HFFc6 (cell line): ENCODE data around the gene ZFAND2B. TPM values are rescaled to one million over a fixed set of nuclear protein-coding genes. Genes with fewer than 3 reads are reported as not detected.
"Not testable (repeated sequence)": the region's sequence is repeated elsewhere in the genome, so short reads cannot be mapped to it uniquely, and the experiment has no call there.

Experiments
- DNase-seq: peaks from one replicate; pipeline ENCODE4 v3.0.0-alpha.2; 2018
- H3K27ac Mint-ChIP-seq: 2 replicates; pipeline ENCODE4 v1.8.0; 2020; ENCODE audit warnings: mild to moderate bottlenecking, mixed read lengths
- H3K27me3 Mint-ChIP-seq: 2 replicates; pipeline ENCODE4 v1.8.0; 2021; ENCODE audit warnings: mild to moderate bottlenecking, moderate library complexity, mixed read lengths; ENCODE audit not compliant: insufficient read depth
- H3K36me3 Mint-ChIP-seq: 2 replicates; pipeline ENCODE4 v1.8.0; 2021; ENCODE audit warnings: low read depth, mixed read lengths
- H3K4me1 Mint-ChIP-seq: 2 replicates; pipeline ENCODE4 v1.8.0; 2020; ENCODE audit warnings: low read depth, mixed read lengths
- H3K4me3 Mint-ChIP-seq: 2 replicates; pipeline ENCODE4 v1.8.0; 2020; ENCODE audit warnings: mild to moderate bottlenecking, moderate library complexity, mixed read lengths
- H3K9me3 Mint-ChIP-seq: 2 replicates; pipeline ENCODE4 v1.8.0; 2020; ENCODE audit warnings: mild to moderate bottlenecking, mixed read lengths
- CTCF ChIP-seq: fragments of 200-600 bp; sonication (generic); IDR thresholded peaks from 2 replicates; pipeline ENCODE4 v1.5.0; 2021; ENCODE audit warnings: antibody characterized with exemption, mild to moderate bottlenecking
- total RNA-seq, 6 experiments: library from RNA; stranded (reverse); fragmentation: NEBNext Ultra II Directional; extraction: Animal tissue kit (Norgen Biotek cat#: 25700); gene quantifications; 2 replicates in 1 of 6; 3 replicates in 5 of 6; pipeline ENCODE4 v1.2.3, GENCODE V29; 2021

The ZFAND2B gene
- total RNA-seq, 6 experiments from 2014 or later: 28.8 to 39.6 (median 33.1) TPM

- H3K4me3 Mint-ChIP-seq: no peak overlapping the region
- H3K27ac Mint-ChIP-seq: no peak overlapping the region
- H3K27me3 Mint-ChIP-seq: peaks cover 2% of the 10 kb centered on the region
Measured at GRCh38 chr2:219186754-219187456, 19.7 kb upstream of the ZFAND2B start.

GRCh38 chr2:219197388-219197787 lies 9.2 kb upstream of the ZFAND2B start:
- no peaks in the 10 kb centered on the region for H3K9me3 Mint-ChIP-seq
- H3K36me3 Mint-ChIP-seq: no peaks in the 10 kb centered on the region
- H3K4me3 Mint-ChIP-seq: no peak overlapping the region
- no peak for DNase-seq
- TF ChIP-seq CTCF: no peak
- H3K4me1 Mint-ChIP-seq: no peaks in the 10 kb centered on the region
- peaks cover 18% of the 10 kb centered on the region for H3K27me3 Mint-ChIP-seq
- no peak overlapping the region for H3K27ac Mint-ChIP-seq

More at GRCh38 chr2:219186754-219187456, 19.7 kb upstream of the ZFAND2B start:
- TF ChIP-seq CTCF: no peak
- no peaks in the 10 kb centered on the region for H3K4me1 Mint-ChIP-seq
- peaks cover 22% of the 10 kb centered on the region for H3K36me3 Mint-ChIP-seq
- no peak for DNase-seq
- H3K9me3 Mint-ChIP-seq: no peaks in the 10 kb centered on the region

GRCh38 chr2:219198974-219199373 lies 7.6 kb upstream of the ZFAND2B start:
- TF ChIP-seq CTCF: no peak
- Mint-ChIP-seq H3K27ac (no peak overlapping the region), H3K4me1 (no peaks in the 10 kb centered on the region), H3K27me3 (peaks cover 18% of the 10 kb centered on the region), H3K36me3 (no peaks in the 10 kb centered on the region), H3K9me3 (no peaks in the 10 kb centered on the region), H3K4me3 (no peak overlapping the region)
- DNase-seq: no peak

GRCh38 chr2:219199470-219200211 lies 6.9 kb upstream of the ZFAND2B start:
- Mint-ChIP-seq H3K4me3 (no peak overlapping the region), H3K9me3 (0 out of 2 replicates have a peak, but pooled peaks cover 3% of the 10 kb centered on the region), H3K27ac (no peak overlapping the region), H3K4me1 (no peaks in the 10 kb centered on the region), H3K27me3 (peaks cover 18% of the 10 kb centered on the region), H3K36me3 (no peaks in the 10 kb centered on the region)
- no peak for TF ChIP-seq CTCF
- DNase-seq: no peak

GRCh38 chr2:219200502-219201326 lies 5.9 kb upstream of the ZFAND2B start:
- peaks cover 18% of the 10 kb centered on the region for H3K27me3 Mint-ChIP-seq
- not testable (repeated sequence) for H3K27ac Mint-ChIP-seq, H3K4me3 Mint-ChIP-seq, H3K9me3 Mint-ChIP-seq, DNase-seq, H3K4me1 Mint-ChIP-seq, H3K36me3 Mint-ChIP-seq

- not testable (repeated sequence) for DNase-seq, H3K36me3 Mint-ChIP-seq, H3K27ac Mint-ChIP-seq, H3K4me3 Mint-ChIP-seq, H3K9me3 Mint-ChIP-seq, H3K4me1 Mint-ChIP-seq
- peaks cover 18% of the 10 kb centered on the region for H3K27me3 Mint-ChIP-seq
Measured at GRCh38 chr2:219201331-219201730, 5.3 kb upstream of the ZFAND2B start.
